GM18951 (cell line): ENCODE data around the gene SRRM4.

Source experiments
- POLR2A ChIP-seq: IDR thresholded peaks from 4 replicates; pipeline ENCODE4 v1.6.1; 2011; ENCODE audit warnings: mild to moderate bottlenecking; ENCODE audit not compliant: insufficient read length, insufficient read depth; ENCODE audit errors: extremely low read depth
- in situ Hi-C: fragments of 300-500 bp; cut with MboI; formaldehyde crosslinking; loops from one replicate; pipeline ENCODE4 v1.12.0; 2022; ENCODE audit warnings: low sequenced_read_pairs, mixed read lengths, inconsistent platforms; ENCODE audit not compliant: unreplicated experiment

The SRRM4 gene

GRCh38 chr12:119060847-119061796 lies 79.8 kb downstream of the SRRM4 start:
- in situ Hi-C loops: no loop called here
- no peak for TF ChIP-seq POLR2A

- TF ChIP-seq POLR2A: no peak
- in situ Hi-C loops: no loop called here
Observed at GRCh38 chr12:119068129-119068856, 87.0 kb downstream of the SRRM4 start.

- in situ Hi-C loops: no loop called here
- TF ChIP-seq POLR2A: no peak
Observed at GRCh38 chr12:119069147-119069642, 87.9 kb downstream of the SRRM4 start.

- in situ Hi-C loops: no loop called here
- TF ChIP-seq POLR2A: no peak
Observed at GRCh38 chr12:119071176-119071575, 89.8 kb downstream of the SRRM4 start.

GRCh38 chr12:119071638-119072231 lies 90.4 kb downstream of the SRRM4 start:
- in situ Hi-C loops: no loop called here
- TF ChIP-seq POLR2A: no peak

- in situ Hi-C loops: no loop called here
- no peak for TF ChIP-seq POLR2A
Observed at GRCh38 chr12:119072440-119072839, 91.1 kb downstream of the SRRM4 start.

GRCh38 chr12:119075222-119075787 lies 94.0 kb downstream of the SRRM4 start:
- no peak for TF ChIP-seq POLR2A
- in situ Hi-C loops: no loop called here

GRCh38 chr12:119075918-119076317 lies 94.6 kb downstream of the SRRM4 start:
- in situ Hi-C loops: no loop called here
- TF ChIP-seq POLR2A: no peak

- in situ Hi-C loops: no loop called here
- TF ChIP-seq POLR2A: no peak
Observed at GRCh38 chr12:119079530-119079929, 98.2 kb downstream of the SRRM4 start.

- TF ChIP-seq POLR2A: no peak
- in situ Hi-C loops: no loop called here
Observed at GRCh38 chr12:119082016-119082415, 100.7 kb downstream of the SRRM4 start.

GRCh38 chr12:119082496-119082895 lies 101.2 kb downstream of the SRRM4 start:
- no peak for TF ChIP-seq POLR2A
- in situ Hi-C loops: no loop called here

GRCh38 chr12:119088685-119089379 lies 107.5 kb downstream of the SRRM4 start:
- in situ Hi-C loops: no loop called here
- no peak for TF ChIP-seq POLR2A
